Peyer's patch (tissue), 4 donors: ENCODE measurements around the gene ATP6V1F.

Source experiments
- POLR2A ChIP-seq, 2 donors: fragments of 450-650 bp; IDR thresholded peaks; one replicate each; pipeline ENCODE4 v1.5.1; 2017; ENCODE audit warnings: antibody characterized with exemption in 2 of 2, mild to moderate bottlenecking in 2 of 2, moderate library complexity in 2 of 2
- TF ChIP-seq, protein P1 (sequence below), 6 experiments: fragments of 450-650 bp in 4 of 6; fragments of 200-600 bp in 2 of 6; sonication (generic) in 1 of 6; IDR thresholded peaks; one replicate each; pipeline ENCODE4 v1.5.1; 2017 to 2019; ENCODE audit warnings: antibody characterized with exemption in 6 of 6, mild to moderate bottlenecking in 3 of 6, moderate library complexity in 1 of 6

DNA sequence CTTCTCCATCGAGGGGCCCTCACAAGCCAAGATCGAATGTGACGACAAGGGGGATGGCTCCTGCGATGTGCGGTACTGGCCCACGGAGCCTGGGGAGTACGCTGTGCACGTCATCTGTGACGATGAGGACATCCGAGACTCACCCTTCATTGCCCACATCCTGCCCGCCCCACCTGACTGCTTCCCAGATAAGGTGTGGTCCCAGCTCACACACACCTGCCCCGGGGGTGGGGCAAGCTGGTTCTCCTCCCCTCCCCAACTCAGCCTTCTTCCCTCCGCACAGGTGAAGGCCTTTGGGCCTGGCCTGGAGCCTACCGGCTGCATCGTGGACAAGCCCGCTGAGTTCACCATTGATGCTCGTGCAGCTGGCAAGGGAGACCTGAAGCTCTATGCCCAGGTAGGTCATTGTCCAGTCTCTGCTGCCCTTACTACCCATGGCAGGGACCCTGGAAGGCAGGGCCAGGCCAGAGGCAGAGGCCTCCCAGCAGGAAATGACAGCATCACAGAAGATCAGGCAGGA is 21.4 kb upstream of the ATP6V1F start:
- TF ChIP-seq, protein P1, sequence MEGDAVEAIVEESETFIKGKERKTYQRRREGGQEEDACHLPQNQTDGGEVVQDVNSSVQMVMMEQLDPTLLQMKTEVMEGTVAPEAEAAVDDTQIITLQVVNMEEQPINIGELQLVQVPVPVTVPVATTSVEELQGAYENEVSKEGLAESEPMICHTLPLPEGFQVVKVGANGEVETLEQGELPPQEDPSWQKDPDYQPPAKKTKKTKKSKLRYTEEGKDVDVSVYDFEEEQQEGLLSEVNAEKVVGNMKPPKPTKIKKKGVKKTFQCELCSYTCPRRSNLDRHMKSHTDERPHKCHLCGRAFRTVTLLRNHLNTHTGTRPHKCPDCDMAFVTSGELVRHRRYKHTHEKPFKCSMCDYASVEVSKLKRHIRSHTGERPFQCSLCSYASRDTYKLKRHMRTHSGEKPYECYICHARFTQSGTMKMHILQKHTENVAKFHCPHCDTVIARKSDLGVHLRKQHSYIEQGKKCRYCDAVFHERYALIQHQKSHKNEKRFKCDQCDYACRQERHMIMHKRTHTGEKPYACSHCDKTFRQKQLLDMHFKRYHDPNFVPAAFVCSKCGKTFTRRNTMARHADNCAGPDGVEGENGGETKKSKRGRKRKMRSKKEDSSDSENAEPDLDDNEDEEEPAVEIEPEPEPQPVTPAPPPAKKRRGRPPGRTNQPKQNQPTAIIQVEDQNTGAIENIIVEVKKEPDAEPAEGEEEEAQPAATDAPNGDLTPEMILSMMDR (IDR thresholded peaks at IDR 0.05) = no peak
- TF ChIP-seq POLR2A (IDR thresholded peaks at IDR 0.05) = no peak
